CD4-positive, alpha-beta T cell (primary cell): Measurements from ENCODE around the gene RPS6KA2. TPM values are rescaled to one million over a fixed set of nuclear protein-coding genes. Genes with fewer than 3 reads are reported as not detected.
"Not testable (repeated sequence)": the region's sequence is repeated elsewhere in the genome, so short reads cannot be mapped to it uniquely, and the experiment has no call there.

Source experiments
- ATAC-seq: fragments of 200-7000 bp; cut with Tn5 transposase; one replicate; pipeline ENCODE4 v1.10.0; 2022; ENCODE audit warnings: mild to moderate bottlenecking; ENCODE audit not compliant: poor library complexity
- CTCF ChIA-PET: fragments of 350-600 bp; sonication (Branson Sonifier 250); formaldehyde crosslinking; loops from one replicate; lab custom pipeline; 2021; ENCODE audit warnings: antibody characterized with exemption, inconsistent platforms; lab: Charles Lee
- POLR2A ChIA-PET: fragments of 350-600 bp; sonication (Branson Sonifier 250); formaldehyde crosslinking; loops from one replicate; lab custom pipeline; 2021; ENCODE audit warnings: antibody characterized with exemption, inconsistent platforms; lab: Charles Lee
- DNase-seq, 14 experiments: peaks; one replicate each; pipeline ENCODE4 v3.0.0-alpha.2; 2013 to 2020; ENCODE audit warnings: mixed read lengths in 2 of 14
- H3K27ac ChIP-seq, 2 donors: one replicate each; pipeline versions ENCODE4 v1.5.1 to v1.7.0; 2013; ENCODE audit warnings: low read length in 2 of 2, low read depth in 1 of 2, mild to moderate bottlenecking in 1 of 2
- H3K27me3 ChIP-seq, 2 experiments: 1 replicate in 1 of 2; 2 replicates in 1 of 2; pipeline versions ENCODE4 v1.6.1 to v1.7.0; 2013; ENCODE audit warnings: low read length in 2 of 2, control low read depth in 1 of 2, mild to moderate bottlenecking in 1 of 2, moderate library complexity in 1 of 2; ENCODE audit not compliant: insufficient read depth in 2 of 2, control insufficient read depth in 1 of 2
- H3K36me3 ChIP-seq: one replicate; pipeline ENCODE4 v1.6.1; 2013; ENCODE audit warnings: low read length, control low read depth; ENCODE audit not compliant: insufficient read depth
- H3K4me1 ChIP-seq: one replicate; pipeline ENCODE4 v1.6.1; 2013; ENCODE audit warnings: low read length, control low read depth; ENCODE audit not compliant: insufficient read depth
- H3K4me3 ChIP-seq: one replicate; pipeline ENCODE4 v1.5.1; 2013; ENCODE audit warnings: mild to moderate bottlenecking, low read length, moderate library complexity
- H3K9me3 ChIP-seq, 2 experiments: 1 replicate in 1 of 2; 2 replicates in 1 of 2; pipeline versions ENCODE4 v1.6.1 to v1.7.0; 2013; ENCODE audit warnings: low read length in 2 of 2, mild to moderate bottlenecking in 2 of 2, control low read depth in 1 of 2, moderate library complexity in 1 of 2; ENCODE audit not compliant: control insufficient read depth in 1 of 2, insufficient read depth in 1 of 2
- H3K27ac Mint-ChIP-seq: one replicate; pipeline ENCODE4 v1.8.0; 2020; ENCODE audit warnings: mixed read lengths
- H3K27me3 Mint-ChIP-seq: one replicate; pipeline ENCODE4 v1.8.0; 2021; ENCODE audit warnings: mixed read lengths
- H3K36me3 Mint-ChIP-seq: one replicate; pipeline ENCODE4 v1.8.0; 2021; ENCODE audit warnings: low read depth, mixed read lengths
- H3K4me1 Mint-ChIP-seq: one replicate; pipeline ENCODE4 v1.8.0; 2021; ENCODE audit warnings: low read depth, mixed read lengths
- H3K4me3 Mint-ChIP-seq: one replicate; pipeline ENCODE4 v1.8.0; 2020; ENCODE audit warnings: mild to moderate bottlenecking, mixed read lengths
- H3K9me3 Mint-ChIP-seq: one replicate; pipeline ENCODE4 v1.8.0; 2020; ENCODE audit warnings: mixed read lengths
- CTCF ChIP-seq: fragments of 200-600 bp; IDR thresholded peaks from one replicate; pipeline ENCODE4 v1.8.0; 2022; ENCODE audit warnings: antibody characterized with exemption, mild to moderate bottlenecking
- intact Hi-C, 2 experiments: fragments of 100-400 bp; cut with DNase I in 1 of 2; cut with micrococcal nuclease in 1 of 2; formaldehyde crosslinking; loops; one replicate each; pipeline versions ENCODE4 v1.15.1 to v1.9.0; 2023 to 2025; cut with DNase I, micrococcal nuclease
- total RNA-seq, 174 experiments: library from RNA in 2 of 174; stranded (reverse) in 2 of 174; gene quantifications; one replicate each; pipeline ENCODE4 v1.2.3 and lab custom pipeline; 2021 to 2026

The RPS6KA2 gene
- total RNA-seq, 2 experiments from 2014 or later, result 5.6 to 6.2 TPM

DNA sequence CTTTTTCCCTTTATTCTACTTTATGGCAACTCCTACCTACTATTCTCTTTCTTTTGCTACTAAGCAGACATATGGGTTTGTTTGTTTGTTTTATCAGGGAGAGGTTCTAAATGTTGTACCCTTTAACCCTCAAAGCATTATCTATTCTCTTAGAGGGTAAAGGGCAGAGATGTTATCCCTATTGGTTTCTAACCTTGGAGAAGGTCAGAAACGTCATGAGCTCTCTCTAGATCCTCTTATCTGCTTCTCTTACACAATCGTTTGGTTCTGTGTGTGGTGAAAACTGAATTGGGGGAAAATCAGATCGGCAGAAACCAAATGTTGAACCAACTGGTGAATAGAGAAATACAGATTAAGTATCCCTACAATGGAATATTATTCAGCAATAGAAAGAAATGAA is 237.9 kb downstream of the RPS6KA2 start:
- H3K4me1 ChIP-seq, result peaks cover 3% of the 10 kb centered on the region
- CTCF ChIA-PET, result interaction anchor here (1.5 kb wide), 1 partner anchor 113 kb away, joined by 3 read pairs; no protein-coding TSS in a partner anchor
- no peaks in the 10 kb centered on the region for H3K36me3 ChIP-seq
- ATAC-seq (no peak), DNase-seq (no peak)
- H3K9me3 ChIP-seq, result no peaks in the 10 kb centered on the region
- H3K27ac ChIP-seq, result no peak overlapping the region
- peaks cover 5% of the 10 kb centered on the region for H3K4me1 Mint-ChIP-seq
- H3K27ac Mint-ChIP-seq, result no peak overlapping the region
- TF ChIP-seq CTCF, result no peak
- H3K27me3 Mint-ChIP-seq, result no peaks in the 10 kb centered on the region
- H3K4me3 ChIP-seq, result no peak overlapping the region
- H3K9me3 Mint-ChIP-seq, result no peaks in the 10 kb centered on the region
- no peak overlapping the region for H3K4me3 Mint-ChIP-seq
- intact Hi-C loops, result no loop called here
- POLR2A ChIA-PET, result no interaction called here
- H3K36me3 Mint-ChIP-seq, result no peaks in the 10 kb centered on the region
- peaks cover 0 to 1% of the 10 kb centered on the region in 2 experiments for H3K27me3 ChIP-seq

GRCh38 chr6:166388290-166389004 is 238.6 kb downstream of the RPS6KA2 start:
- H3K9me3 ChIP-seq, result no peaks in the 10 kb centered on the region
- H3K4me1 ChIP-seq, result peaks cover 10% of the 10 kb centered on the region
- no peak overlapping the region for H3K27ac ChIP-seq
- H3K27me3 Mint-ChIP-seq, result no peaks in the 10 kb centered on the region
- no peak for ATAC-seq
- H3K27me3 ChIP-seq, result no peaks in the 10 kb centered on the region
- H3K36me3 Mint-ChIP-seq, result no peaks in the 10 kb centered on the region
- CTCF ChIA-PET, result no interaction called here
- intact Hi-C loops, result no loop called here
- TF ChIP-seq CTCF, result no peak
- no peaks in the 10 kb centered on the region for H3K9me3 Mint-ChIP-seq
- H3K4me3 ChIP-seq, result no peak overlapping the region
- peaks cover 5% of the 10 kb centered on the region for H3K4me1 Mint-ChIP-seq
- H3K36me3 ChIP-seq, result no peaks in the 10 kb centered on the region
- no peak overlapping the region for H3K27ac Mint-ChIP-seq
- POLR2A ChIA-PET, result no interaction called here
- no peak for DNase-seq
- H3K4me3 Mint-ChIP-seq, result no peak overlapping the region

DNA sequence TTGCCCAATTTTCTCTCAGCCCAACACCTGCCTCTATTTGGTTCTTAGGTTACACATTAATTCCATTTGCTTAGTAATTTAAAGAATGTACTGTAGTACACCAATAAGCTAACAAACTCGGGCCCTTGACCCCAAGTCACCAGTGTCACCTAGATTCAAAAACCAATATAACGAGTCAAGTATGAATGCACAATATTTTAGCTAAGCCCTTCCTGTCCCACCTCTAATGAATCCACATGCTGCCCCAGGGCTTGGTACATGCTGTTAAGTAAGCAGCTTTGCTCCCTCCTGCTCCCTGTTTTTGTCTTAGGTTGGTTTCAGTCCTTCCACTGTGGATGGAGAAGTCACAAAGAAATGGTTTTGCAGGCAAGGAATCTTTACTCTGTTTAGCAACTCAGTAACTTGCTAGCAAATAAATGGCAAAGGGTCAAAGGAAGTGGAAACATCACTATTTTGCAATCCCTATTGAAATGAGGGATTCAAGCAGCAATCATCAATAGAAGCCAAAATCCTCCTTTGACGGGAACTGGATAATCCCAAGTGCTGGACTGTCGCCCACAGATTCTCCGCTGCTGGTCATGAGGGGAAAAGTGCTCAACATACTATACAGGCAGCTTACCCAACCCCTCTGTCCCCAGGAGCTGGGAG is 239.3 kb downstream of the RPS6KA2 start:
- no peak overlapping the region for H3K27ac Mint-ChIP-seq
- Histone ChIP-seq H3K27ac (no peak overlapping the region), H3K9me3 (no peaks in the 10 kb centered on the region), H3K36me3 (no peaks in the 10 kb centered on the region), H3K4me1 (peaks cover 11% of the 10 kb centered on the region), H3K27me3 (no peaks in the 10 kb centered on the region), H3K4me3 (no peak overlapping the region)
- DNase-seq, result no peak
- peak overlapping the region; percentile 68 for H3K4me3 Mint-ChIP-seq
- CTCF ChIA-PET, result no interaction called here
- intact Hi-C loops, result no loop called here
- POLR2A ChIA-PET, result no interaction called here
- no peaks in the 10 kb centered on the region for H3K9me3 Mint-ChIP-seq
- no peak for TF ChIP-seq CTCF
- peaks cover 5% of the 10 kb centered on the region for H3K4me1 Mint-ChIP-seq
- no peaks in the 10 kb centered on the region for H3K36me3 Mint-ChIP-seq
- ATAC-seq, result no peak
- H3K27me3 Mint-ChIP-seq, result no peaks in the 10 kb centered on the region

DNA sequence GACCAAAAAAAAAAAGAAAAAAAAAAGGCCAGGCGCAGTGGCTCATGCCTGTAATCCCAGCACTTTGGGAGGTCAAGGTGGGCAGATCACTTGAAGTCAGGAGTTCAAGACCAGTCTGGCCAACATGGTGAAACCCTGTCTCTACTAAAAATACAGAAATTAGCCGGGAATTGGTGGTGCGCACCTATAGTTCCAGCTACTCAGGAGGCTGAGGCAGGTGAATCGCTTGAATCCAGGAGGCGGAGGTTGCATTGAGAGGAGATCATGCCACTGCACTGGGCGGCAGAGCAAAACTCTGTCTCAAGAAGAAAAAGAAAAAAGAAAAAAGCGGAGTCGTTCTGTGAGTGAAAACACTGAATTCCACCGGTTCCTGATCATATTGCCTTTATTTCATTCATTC is 240.0 kb downstream of the RPS6KA2 start:
- H3K4me1 Mint-ChIP-seq, H3K27ac Mint-ChIP-seq, DNase-seq, H3K4me3 ChIP-seq, ATAC-seq, intact Hi-C loops, H3K36me3 ChIP-seq, H3K27ac ChIP-seq, POLR2A ChIA-PET, H3K27me3 ChIP-seq, H3K27me3 Mint-ChIP-seq, H3K4me3 Mint-ChIP-seq, CTCF ChIA-PET, H3K9me3 ChIP-seq, H3K9me3 Mint-ChIP-seq, H3K36me3 Mint-ChIP-seq: not testable (repeated sequence)
- peaks cover 13% of the 10 kb centered on the region for H3K4me1 ChIP-seq
